MM.1S (cell line): ENCODE measurements around the gene CNTNAP2.

ENCODE experiments used
- CTCF ChIP-seq: fragments of 300-600 bp; sonication (generic); IDR thresholded peaks from 2 replicates; pipeline ENCODE4 v1.5.1; 2016; ENCODE audit warnings: antibody characterized with exemption, low read length, mixed read lengths
- EZH2 ChIP-seq: fragments of 300-600 bp; sonication (generic); optimal IDR thresholded peaks from 2 replicates; pipeline ENCODE3; 2017; ENCODE audit warnings: low read depth, mild to moderate bottlenecking, antibody characterized with exemption, low read length, mixed read lengths
- EZH2phosphoT487 ChIP-seq: fragments of 300-600 bp; sonication (generic); IDR thresholded peaks from 2 replicates; pipeline ENCODE4 v1.6.1; 2018; ENCODE audit warnings: antibody characterized with exemption, low read length

GRCh38 chr7:147069771-147070170 lies 953.2 kb downstream of the CNTNAP2 start:
- TF ChIP-seq CTCF = no peak
- no peak for TF ChIP-seq EZH2
- TF ChIP-seq EZH2phosphoT487 = no peak
